Endothelial cell of umbilical vein (primary cell): ENCODE data around the gene SLC6A6. TPM values are rescaled to one million over a fixed set of nuclear protein-coding genes. Genes with fewer than 3 reads are reported as not detected.
A peak's percentile ranks its signal among the peaks of the same experiment; 100 is the strongest.

Experiments
- BruUV-seq: library from RNA; stranded (reverse); fragments of 400-500 nt; replicated peaks from 2 replicates; lab custom pipeline; 2021; lab: Mats Ljungman, UMichigan
- CTCF ChIA-PET: fragments of 300-600, 350-600 bp; sonication (Branson Sonifier 250); formaldehyde crosslinking; loops from one replicate; lab custom pipeline; 2021; ENCODE audit warnings: antibody characterized with exemption, inconsistent platforms; lab: Charles Lee
- POLR2A ChIA-PET: fragments of 300-600, 350-600 bp; sonication (Branson Sonifier 250); formaldehyde crosslinking; loops from one replicate; lab custom pipeline; 2021; ENCODE audit warnings: antibody characterized with exemption, inconsistent platforms; lab: Charles Lee
- DNase-seq: peaks from one replicate; pipeline ENCODE4 v3.0.0-alpha.2; 2011; ENCODE audit warnings: low read depth, low spot score
- FAIRE-seq: peaks from 2 replicates; lab custom pipeline; 2011; peaks lifted over from hg19 to GRCh38; lab: Jason Lieb, UNC
- H2AFZ ChIP-seq: 2 replicates; pipeline ENCODE4 v1.6.0; 2012; ENCODE audit warnings: low read depth, low read length, control low read depth, inconsistent platforms
- H3K27ac ChIP-seq: 2 replicates; pipeline ENCODE4 v1.5.1; 2011; ENCODE audit warnings: low read depth, mild to moderate bottlenecking, control low read depth, low read length, moderate library complexity; ENCODE audit not compliant: insufficient read depth
- H3K27me3 ChIP-seq, 2 experiments: 2 replicates each; pipeline versions ENCODE4 v1.6.0 to v1.6.1; 2011; ENCODE audit warnings: low read length in 2 of 2, mixed read lengths in 1 of 2; ENCODE audit not compliant: control insufficient read depth in 2 of 2, insufficient read depth in 2 of 2
- H3K36me3 ChIP-seq, 2 experiments: 2 replicates in 1 of 2; 3 replicates in 1 of 2; pipeline ENCODE4 v1.5.1; 2011; ENCODE audit warnings: low read length in 2 of 2, mild to moderate bottlenecking in 1 of 2, moderate library complexity in 1 of 2; ENCODE audit not compliant: control insufficient read depth in 2 of 2, insufficient read depth in 2 of 2; ENCODE audit errors: extremely low read depth in 1 of 2
- H3K4me1 ChIP-seq: 3 replicates; pipeline ENCODE4 v1.5.1; 2011; ENCODE audit warnings: mild to moderate bottlenecking, low read length; ENCODE audit not compliant: control insufficient read depth, insufficient read depth; ENCODE audit errors: extremely low read depth
- H3K4me2 ChIP-seq: 2 replicates; pipeline ENCODE4 v1.6.1; 2011; ENCODE audit warnings: low read length, control low read depth, mixed read lengths; ENCODE audit not compliant: insufficient read depth
- H3K4me3 ChIP-seq, 3 experiments: fragments of 200-600 bp in 1 of 3; sonication (generic), shearing (Covaris generic) in 1 of 3; replicated peaks in 1 of 3; 2 replicates each; pipeline ENCODE4 v1.5.1; 2011 to 2016; ENCODE audit warnings: control low read depth in 3 of 3, low read length in 3 of 3, mild to moderate bottlenecking in 2 of 3, inconsistent platforms in 1 of 3, low read depth in 1 of 3, moderate library complexity in 1 of 3; ENCODE audit not compliant: insufficient read depth in 1 of 3
- H3K79me2 ChIP-seq: 2 replicates; pipeline ENCODE4 v1.6.0; 2012; ENCODE audit warnings: low read length, inconsistent platforms; ENCODE audit not compliant: control insufficient read depth, insufficient read depth
- H3K9ac ChIP-seq: replicated peaks from 2 replicates; pipeline ENCODE3; 2011; ENCODE audit warnings: low read length, control low read depth; ENCODE audit not compliant: insufficient read depth; ENCODE audit errors: extremely low read depth
- H3K9me1 ChIP-seq: replicated peaks from 3 replicates; pipeline ENCODE4 v1.6.0; 2011; ENCODE audit warnings: mild to moderate bottlenecking, low read length; ENCODE audit not compliant: control insufficient read depth, insufficient read depth; ENCODE audit errors: extremely low read depth
- H3K9me3 ChIP-seq: replicated peaks from 2 replicates; pipeline ENCODE4 v1.5.1; 2012; ENCODE audit warnings: low read length, inconsistent platforms; ENCODE audit not compliant: control insufficient read depth, insufficient read depth
- H4K20me1 ChIP-seq: replicated peaks from 2 replicates; pipeline ENCODE3; 2011; ENCODE audit warnings: mild to moderate bottlenecking, low read length; ENCODE audit not compliant: control insufficient read depth, insufficient read depth; ENCODE audit errors: extremely low read depth
- EZH2 ChIP-seq: IDR thresholded peaks from 2 replicates; pipeline ENCODE4 v1.6.1; 2012; ENCODE audit warnings: borderline replicate concordance, low read depth, mild to moderate bottlenecking, moderate library complexity, low read length, inconsistent platforms; ENCODE audit not compliant: severe bottlenecking
- FOS ChIP-seq: IDR thresholded peaks from 2 replicates; pipeline ENCODE4 v1.6.1; 2011; ENCODE audit warnings: mild to moderate bottlenecking, low read length, moderate library complexity, borderline replicate concordance; ENCODE audit not compliant: insufficient read depth
- GATA2 ChIP-seq: IDR thresholded peaks from 2 replicates; pipeline ENCODE4 v1.7.0; 2011; ENCODE audit warnings: low read depth, mild to moderate bottlenecking, moderate library complexity, mixed read lengths, low read length; ENCODE audit not compliant: insufficient read length, insufficient read depth
- JUN ChIP-seq: IDR thresholded peaks from 2 replicates; pipeline ENCODE4 v1.6.1; 2011; ENCODE audit warnings: borderline replicate concordance, low read depth; ENCODE audit not compliant: insufficient read length, insufficient read depth
- MYC ChIP-seq: IDR thresholded peaks from one replicate; pipeline ENCODE4 v1.6.1; 2011; ENCODE audit warnings: mild to moderate bottlenecking, low read depth, low read length
- POLR2A ChIP-seq: IDR thresholded peaks from 2 replicates; pipeline ENCODE4 v1.6.1; 2012; ENCODE audit warnings: low read depth, mild to moderate bottlenecking, control low read depth, low read length
- POLR2AphosphoS5 ChIP-seq: IDR thresholded peaks from 2 replicates; pipeline ENCODE4 v1.6.1; 2012; ENCODE audit warnings: low read depth, mild to moderate bottlenecking, control low read depth, low read length, moderate library complexity; ENCODE audit not compliant: insufficient read depth
- dilution Hi-C: fragments of 300-500 bp; cut with MboI; formaldehyde crosslinking; loops from one replicate; pipeline ENCODE4 v1.15.0; 2019; ENCODE audit warnings: low sequenced_read_pairs; ENCODE audit not compliant: extremely low pct_ligation_motif_present
- intact Hi-C: fragments of 100-400 bp; cut with micrococcal nuclease; formaldehyde crosslinking; loops from one replicate; pipeline ENCODE4 v1.10.0; 2022
- polyA plus RNA-seq, 4 experiments: library from polyadenylated mRNA; depleted of rRNA in 3 of 4; stranded (reverse) in 3 of 4; unstranded in 1 of 4; fragments of >200 nt; gene quantifications; 2 replicates each; pipeline versions ENCODE4 v1.2.1 to v1.2.3, GENCODE V29; 2011 to 2012; ENCODE audit warnings: missing spikeins in 1 of 4
- total RNA-seq: library from RNA; stranded (reverse); gene quantifications from 2 replicates; pipeline ENCODE4 v1.2.3, GENCODE V29; 2021
- TF ChIP-seq, protein P1 (sequence below), 2 donors: IDR thresholded peaks; 1 replicate in 1 of 2; 2 replicates in 1 of 2; pipeline ENCODE4 v1.5.1; 2011; ENCODE audit warnings: low read length in 2 of 2, mild to moderate bottlenecking in 2 of 2, moderate library complexity in 2 of 2, control low read depth in 1 of 2, inconsistent platforms in 1 of 2, low read depth in 1 of 2; ENCODE audit not compliant: insufficient read depth in 1 of 2; ENCODE audit errors: extremely low read depth in 1 of 2
- TF ChIP-seq, protein P2 (sequence below): IDR thresholded peaks from 2 replicates; pipeline ENCODE4 v1.6.1; 2011; ENCODE audit not compliant: insufficient read depth, insufficient read length

Gene SLC6A6
- total and polyA plus RNA-seq, 2 donors (not counting 3 experiments of a cell fraction or from before 2014, with no cell fraction given), result 25.7 to 38.0 TPM

DNA sequence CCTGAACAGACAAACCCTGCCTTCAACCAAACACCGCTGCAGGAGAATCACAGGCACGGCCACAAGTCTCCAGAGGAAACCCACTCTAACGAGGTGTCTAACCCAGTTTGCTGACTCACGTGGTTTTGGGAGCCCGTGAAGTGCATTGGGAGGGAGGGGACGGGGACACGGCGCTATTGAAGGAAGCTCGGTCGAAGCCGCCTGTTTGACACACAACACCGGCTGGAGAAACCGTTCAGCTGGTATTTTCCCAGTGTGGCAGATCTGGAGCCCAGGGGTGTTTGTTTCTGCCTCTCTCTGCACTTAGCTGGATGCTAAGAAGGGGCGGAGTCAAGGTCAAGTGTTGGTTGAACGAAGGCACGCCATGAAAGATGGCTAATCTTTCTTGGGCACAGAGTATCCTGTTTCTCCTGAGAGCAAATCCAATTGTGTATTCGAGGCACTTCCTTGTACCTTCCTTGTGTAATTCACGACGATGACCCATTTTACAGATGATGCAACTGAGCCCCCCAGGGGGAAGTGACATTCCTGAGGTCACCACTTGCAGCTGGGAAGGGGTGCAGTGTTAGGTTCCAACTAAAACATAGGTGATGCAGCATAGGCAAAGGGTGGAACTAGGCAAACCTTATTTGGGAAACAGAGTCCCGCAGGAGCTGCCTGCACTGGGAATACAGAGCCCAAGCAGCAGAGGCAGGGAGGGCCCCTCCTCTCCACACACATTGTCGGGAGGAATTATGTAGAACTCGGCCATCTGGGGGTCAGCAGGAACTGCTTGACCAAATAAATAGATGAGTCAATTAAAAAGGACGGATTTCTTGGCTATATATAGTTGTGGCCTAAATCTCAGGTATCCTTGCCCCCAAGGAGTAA lies 22.5 kb downstream of the SLC6A6 start:
- peaks cover 7% of the 10 kb centered on the region for H3K79me2 ChIP-seq
- H3K36me3 ChIP-seq, result no peaks in the 10 kb centered on the region
- dilution Hi-C loops, result no loop called here
- H3K4me3 ChIP-seq, result no peak overlapping the region
- H2AFZ ChIP-seq, result no peak overlapping the region
- CTCF ChIA-PET, result interaction anchor here (0.6 to 1.5 kb wide), 5 partner anchors 17 to 221 kb away, joined by 3 to 4 read pairs (median 3); partner anchors contain the start of gene SLC6A6
- no peaks in the 10 kb centered on the region for H3K9me3 ChIP-seq
- TF ChIP-seq FOS, result no peak
- TF ChIP-seq, protein P1, sequence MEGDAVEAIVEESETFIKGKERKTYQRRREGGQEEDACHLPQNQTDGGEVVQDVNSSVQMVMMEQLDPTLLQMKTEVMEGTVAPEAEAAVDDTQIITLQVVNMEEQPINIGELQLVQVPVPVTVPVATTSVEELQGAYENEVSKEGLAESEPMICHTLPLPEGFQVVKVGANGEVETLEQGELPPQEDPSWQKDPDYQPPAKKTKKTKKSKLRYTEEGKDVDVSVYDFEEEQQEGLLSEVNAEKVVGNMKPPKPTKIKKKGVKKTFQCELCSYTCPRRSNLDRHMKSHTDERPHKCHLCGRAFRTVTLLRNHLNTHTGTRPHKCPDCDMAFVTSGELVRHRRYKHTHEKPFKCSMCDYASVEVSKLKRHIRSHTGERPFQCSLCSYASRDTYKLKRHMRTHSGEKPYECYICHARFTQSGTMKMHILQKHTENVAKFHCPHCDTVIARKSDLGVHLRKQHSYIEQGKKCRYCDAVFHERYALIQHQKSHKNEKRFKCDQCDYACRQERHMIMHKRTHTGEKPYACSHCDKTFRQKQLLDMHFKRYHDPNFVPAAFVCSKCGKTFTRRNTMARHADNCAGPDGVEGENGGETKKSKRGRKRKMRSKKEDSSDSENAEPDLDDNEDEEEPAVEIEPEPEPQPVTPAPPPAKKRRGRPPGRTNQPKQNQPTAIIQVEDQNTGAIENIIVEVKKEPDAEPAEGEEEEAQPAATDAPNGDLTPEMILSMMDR (IDR thresholded peaks at IDR 0.05; ENCODE audit: extremely low read depth in 1 of 2, insufficient read depth in 1 of 2, low read depth in 1 of 2, low read length in 2 of 2), result no peak
- TF ChIP-seq JUN, result no peak
- TF ChIP-seq, protein P2, sequence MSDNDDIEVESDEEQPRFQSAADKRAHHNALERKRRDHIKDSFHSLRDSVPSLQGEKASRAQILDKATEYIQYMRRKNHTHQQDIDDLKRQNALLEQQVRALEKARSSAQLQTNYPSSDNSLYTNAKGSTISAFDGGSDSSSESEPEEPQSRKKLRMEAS, result no peak
- no peak for TF ChIP-seq POLR2A
- no peak for TF ChIP-seq GATA2
- TF ChIP-seq MYC, result no peak
- no peak for TF ChIP-seq POLR2AphosphoS5
- TF ChIP-seq EZH2, result no peak
- intact Hi-C loops, result no loop called here
- H4K20me1 ChIP-seq, result no peaks in the 10 kb centered on the region
- H3K4me1 ChIP-seq, result peaks cover 8% of the 10 kb centered on the region
- POLR2A ChIA-PET, result interaction anchor here (0.9 kb wide), 1 partner anchor 9 kb away, joined by 3 read pairs; no protein-coding TSS in a partner anchor
- BruUV-seq, result no TSS peak
- no peaks in the 10 kb centered on the region for H3K9me1 ChIP-seq
- no peak for DNase-seq
- peak overlapping the region; percentile 27 for H3K4me2 ChIP-seq
- FAIRE-seq, result peak; percentile 12
- H3K9ac ChIP-seq, result no peak overlapping the region
- H3K27ac ChIP-seq, result no peak overlapping the region
- H3K27me3 ChIP-seq, result no peaks in the 10 kb centered on the region
